SK-N-SH treated with all-trans-retinoic acid at 6 μM for 48 hours (cell line): Measurements from ENCODE around the gene VCAM1.

Experiments used
- ATAC-seq: fragments of 200-7000 bp; cut with Tn5 transposase; 3 replicates; pipeline ENCODE4 v1.9.1; 2020; ENCODE audit warnings: mild to moderate bottlenecking, moderate library complexity
- ARNTL ChIP-seq: fragments of 450-650 bp; formaldehyde crosslinking; IDR thresholded peaks from 2 replicates; pipeline ENCODE4 v1.5.0; 2020; ENCODE audit warnings: low read depth, mild to moderate bottlenecking, moderate library complexity, borderline replicate concordance
- BACH2 ChIP-seq: fragments of 250-450 bp; sonication (Bioruptor Pico); IDR thresholded peaks from 2 replicates; pipeline ENCODE4 v1.9.0; 2021; ENCODE audit warnings: mild to moderate bottlenecking, borderline replicate concordance
- CSDC2 ChIP-seq: fragments of 250-450 bp; sonication (Bioruptor Pico); IDR thresholded peaks from 2 replicates; pipeline ENCODE4 v1.5.0; 2020; ENCODE audit warnings: mild to moderate bottlenecking, moderate library complexity
- ESRRG ChIP-seq: fragments of 250-450 bp; sonication (Bioruptor Pico); IDR thresholded peaks from 2 replicates; pipeline ENCODE4 v1.6.1; 2021; ENCODE audit warnings: mild to moderate bottlenecking
- GLIS3 ChIP-seq: fragments of 250-450 bp; sonication (Bioruptor Pico); IDR thresholded peaks from 2 replicates; pipeline ENCODE4 v1.5.0; 2020; ENCODE audit warnings: mild to moderate bottlenecking, moderate library complexity
- ISL1 ChIP-seq: fragments of 250-450 bp; sonication (Bioruptor Pico); IDR thresholded peaks from 2 replicates; pipeline ENCODE4 v2.1.2; 2022; ENCODE audit warnings: mild to moderate bottlenecking, moderate library complexity
- OSR1 ChIP-seq: fragments of 250-450 bp; sonication (Bioruptor Pico); IDR thresholded peaks from 2 replicates; pipeline ENCODE4 v1.8.0; 2022; ENCODE audit warnings: moderate library complexity, mild to moderate bottlenecking, inconsistent platforms
- PATZ1 ChIP-seq: fragments of 250-450 bp; sonication (Bioruptor Pico); IDR thresholded peaks from 2 replicates; pipeline ENCODE4 v1.8.0; 2020; ENCODE audit warnings: mild to moderate bottlenecking, moderate library complexity, borderline replicate concordance
- PPARA ChIP-seq: fragments of 250-450 bp; sonication (Bioruptor Pico); IDR thresholded peaks from 2 replicates; pipeline ENCODE4 v1.5.0; 2020; ENCODE audit warnings: mild to moderate bottlenecking, borderline replicate concordance
- SNAI2 ChIP-seq: fragments of 250-450 bp; sonication (Bioruptor Pico); IDR thresholded peaks from 2 replicates; pipeline ENCODE4 v1.5.0; 2020; ENCODE audit warnings: mild to moderate bottlenecking, moderate library complexity
- TOX ChIP-seq: fragments of 250-450 bp; sonication (Bioruptor Pico); IDR thresholded peaks from 2 replicates; pipeline ENCODE4 v1.8.0; 2021; ENCODE audit warnings: mild to moderate bottlenecking, moderate library complexity, borderline replicate concordance
- TSHZ2 ChIP-seq: fragments of 250-450 bp; sonication (Bioruptor Pico); IDR thresholded peaks from 2 replicates; pipeline ENCODE4 v1.5.0; 2020; ENCODE audit warnings: mild to moderate bottlenecking, moderate library complexity
- ZC3H10 ChIP-seq: fragments of 250-450 bp; sonication (Bioruptor Pico); IDR thresholded peaks from 2 replicates; pipeline ENCODE4 v1.5.1; 2021; ENCODE audit warnings: mild to moderate bottlenecking, moderate library complexity
- ZFP3 ChIP-seq: fragments of 250-450 bp; sonication (Bioruptor Pico); IDR thresholded peaks from 2 replicates; pipeline ENCODE4 v1.5.0; 2020; ENCODE audit warnings: mild to moderate bottlenecking, moderate library complexity
- ZFP30 ChIP-seq: fragments of 450-650 bp; formaldehyde crosslinking; IDR thresholded peaks from 2 replicates; pipeline ENCODE4 v1.5.0; 2022; ENCODE audit warnings: mild to moderate bottlenecking, moderate library complexity
- ZNF565 ChIP-seq: fragments of 450-650 bp; formaldehyde crosslinking; conservative IDR thresholded peaks from 2 replicates; pipeline ENCODE4 v1.5.0; 2020; ENCODE audit warnings: low read depth, mild to moderate bottlenecking, moderate library complexity
- ZNF70 ChIP-seq: fragments of 450-650 bp; formaldehyde crosslinking; IDR thresholded peaks from 2 replicates; pipeline ENCODE4 v1.5.0; 2020; ENCODE audit warnings: mild to moderate bottlenecking, moderate library complexity
- TF ChIP-seq, protein P1 (sequence below): fragments of 250-450 bp; sonication (Bioruptor Pico); IDR thresholded peaks from 2 replicates; pipeline ENCODE4 v1.5.1; 2020; ENCODE audit warnings: low read depth, mild to moderate bottlenecking, moderate library complexity
- TF ChIP-seq, protein P2 (sequence below): fragments of 250-450 bp; sonication (Bioruptor Pico); IDR thresholded peaks from 2 replicates; pipeline ENCODE4 v1.8.0; 2021; ENCODE audit warnings: low read depth, mild to moderate bottlenecking, moderate library complexity, borderline replicate concordance
- TF ChIP-seq, protein P3 (sequence below): fragments of 250-450 bp; sonication (Bioruptor Pico); IDR thresholded peaks from 2 replicates; pipeline ENCODE4 v1.5.1; 2021; ENCODE audit warnings: mild to moderate bottlenecking, moderate library complexity

The VCAM1 gene

DNA sequence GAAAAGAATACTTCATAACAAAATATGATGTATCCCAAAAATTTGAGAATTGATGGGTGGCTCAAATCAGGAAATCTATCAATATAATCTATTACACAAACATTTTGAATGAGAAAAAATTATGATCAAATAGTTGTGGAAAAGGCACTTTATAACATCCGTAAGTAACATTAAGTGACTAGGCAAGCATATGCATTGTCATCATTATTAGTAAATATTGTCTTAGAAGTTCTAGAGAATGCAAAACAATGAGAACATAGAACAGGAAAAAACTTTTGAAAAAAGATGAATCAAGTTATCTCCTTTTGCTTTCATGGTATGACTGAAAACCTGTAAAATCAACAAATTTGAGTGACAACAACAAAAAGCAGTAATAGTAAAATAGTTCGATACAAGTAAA lies 42.9 kb downstream of the VCAM1 start (continued):
- TF ChIP-seq TSHZ2 (no peak), BACH2 (no peak), SNAI2 (CRISPR knock-in tag) (no peak), OSR1 (CRISPR knock-in tag) (no peak), ZNF70 (CRISPR knock-in tag) (no peak), ZFP3 (no peak), ZC3H10 (no peak), ESRRG (CRISPR knock-in tag) (no peak), PPARA (CRISPR knock-in tag) (no peak), GLIS3 (CRISPR knock-in tag) (no peak)
- TF ChIP-seq, all 23 proteins: peak for 0

GRCh38 chr1:100767176-100767890 lies 47.8 kb downstream of the VCAM1 start:
- ATAC-seq: peak; percentile 82
- no peak for TF ChIP-seq CSDC2 (CRISPR knock-in tag)

- ATAC-seq: no peak
- no peak for TF ChIP-seq TOX (CRISPR knock-in tag)
- no peak for TF ChIP-seq PATZ1 (CRISPR knock-in tag)
- no peak for TF ChIP-seq ZFP3
- TF ChIP-seq BACH2: no peak
- no peak for TF ChIP-seq ESRRG (CRISPR knock-in tag)
- no peak for TF ChIP-seq ZC3H10
- TF ChIP-seq, protein P1, sequence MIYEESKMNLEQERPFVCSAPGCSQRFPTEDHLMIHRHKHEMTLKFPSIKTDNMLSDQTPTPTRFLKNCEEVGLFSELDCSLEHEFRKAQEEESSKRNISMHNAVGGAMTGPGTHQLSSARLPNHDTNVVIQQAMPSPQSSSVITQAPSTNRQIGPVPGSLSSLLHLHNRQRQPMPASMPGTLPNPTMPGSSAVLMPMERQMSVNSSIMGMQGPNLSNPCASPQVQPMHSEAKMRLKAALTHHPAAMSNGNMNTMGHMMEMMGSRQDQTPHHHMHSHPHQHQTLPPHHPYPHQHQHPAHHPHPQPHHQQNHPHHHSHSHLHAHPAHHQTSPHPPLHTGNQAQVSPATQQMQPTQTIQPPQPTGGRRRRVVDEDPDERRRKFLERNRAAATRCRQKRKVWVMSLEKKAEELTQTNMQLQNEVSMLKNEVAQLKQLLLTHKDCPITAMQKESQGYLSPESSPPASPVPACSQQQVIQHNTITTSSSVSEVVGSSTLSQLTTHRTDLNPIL (CRISPR knock-in tag): no peak
- TF ChIP-seq, protein P2, sequence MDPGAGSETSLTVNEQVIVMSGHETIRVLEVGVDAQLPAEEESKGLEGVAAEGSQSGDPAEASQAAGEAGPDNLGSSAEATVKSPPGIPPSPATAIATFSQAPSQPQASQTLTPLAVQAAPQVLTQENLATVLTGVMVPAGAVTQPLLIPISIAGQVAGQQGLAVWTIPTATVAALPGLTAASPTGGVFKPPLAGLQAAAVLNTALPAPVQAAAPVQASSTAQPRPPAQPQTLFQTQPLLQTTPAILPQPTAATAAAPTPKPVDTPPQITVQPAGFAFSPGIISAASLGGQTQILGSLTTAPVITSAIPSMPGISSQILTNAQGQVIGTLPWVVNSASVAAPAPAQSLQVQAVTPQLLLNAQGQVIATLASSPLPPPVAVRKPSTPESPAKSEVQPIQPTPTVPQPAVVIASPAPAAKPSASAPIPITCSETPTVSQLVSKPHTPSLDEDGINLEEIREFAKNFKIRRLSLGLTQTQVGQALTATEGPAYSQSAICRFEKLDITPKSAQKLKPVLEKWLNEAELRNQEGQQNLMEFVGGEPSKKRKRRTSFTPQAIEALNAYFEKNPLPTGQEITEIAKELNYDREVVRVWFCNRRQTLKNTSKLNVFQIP (CRISPR knock-in tag): no peak
- no peak for TF ChIP-seq CSDC2 (CRISPR knock-in tag)
- TF ChIP-seq ZNF565 (CRISPR knock-in tag): no peak
Observed at GRCh38 chr1:100769323-100769722, 49.8 kb downstream of the VCAM1 start.

GRCh38 chr1:100769906-100770646 lies 50.5 kb downstream of the VCAM1 start:
- TF ChIP-seq BACH2 (no peak), ISL1 (CRISPR knock-in tag) (no peak), SNAI2 (CRISPR knock-in tag) (no peak), ZC3H10 (no peak), PPARA (CRISPR knock-in tag) (no peak), ARNTL (CRISPR knock-in tag) (no peak), ZFP30 (CRISPR knock-in tag) (no peak), TOX (CRISPR knock-in tag) (no peak)
- TF ChIP-seq, protein P1 (CRISPR knock-in tag): no peak
- TF ChIP-seq, protein P2 (CRISPR knock-in tag): no peak
- TF ChIP-seq, protein P3, sequence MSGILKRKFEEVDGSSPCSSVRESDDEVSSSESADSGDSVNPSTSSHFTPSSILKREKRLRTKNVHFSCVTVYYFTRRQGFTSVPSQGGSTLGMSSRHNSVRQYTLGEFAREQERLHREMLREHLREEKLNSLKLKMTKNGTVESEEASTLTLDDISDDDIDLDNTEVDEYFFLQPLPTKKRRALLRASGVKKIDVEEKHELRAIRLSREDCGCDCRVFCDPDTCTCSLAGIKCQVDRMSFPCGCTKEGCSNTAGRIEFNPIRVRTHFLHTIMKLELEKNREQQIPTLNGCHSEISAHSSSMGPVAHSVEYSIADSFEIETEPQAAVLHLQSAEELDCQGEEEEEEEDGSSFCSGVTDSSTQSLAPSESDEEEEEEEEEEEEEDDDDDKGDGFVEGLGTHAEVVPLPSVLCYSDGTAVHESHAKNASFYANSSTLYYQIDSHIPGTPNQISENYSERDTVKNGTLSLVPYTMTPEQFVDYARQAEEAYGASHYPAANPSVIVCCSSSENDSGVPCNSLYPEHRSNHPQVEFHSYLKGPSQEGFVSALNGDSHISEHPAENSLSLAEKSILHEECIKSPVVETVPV (CRISPR knock-in tag): no peak
- no peak for ATAC-seq
